ENCODE measurements around the gene CTDSPL.
A peak's percentile ranks its signal among the peaks of the same experiment; 100 is the strongest.
"Not testable (repeated sequence)": the region's sequence is repeated elsewhere in the genome, so short reads cannot be mapped to it uniquely, and the experiment has no call there.

Gene CTDSPL

GRCh38 chr3:38030126-38031021, 168.7 kb downstream of the CTDSPL start:
- peak overlapping the region; percentile 54 for H3K4me3 ChIP-seq (ENCODE audit: low read length)
- no peak for TF ChIP-seq CTCF (IDR thresholded peaks at IDR 0.05; ENCODE audit: insufficient read depth, low read depth, low read length, missing control alignments)
- peak; percentile 73 for DNase-seq (ENCODE audit: low read depth)

- H3K4me3 ChIP-seq (ENCODE audit: low read length) = no peak overlapping the region
- TF ChIP-seq CTCF (IDR thresholded peaks at IDR 0.05; ENCODE audit: insufficient read depth, low read depth, low read length, missing control alignments) = no peak
- DNase-seq (ENCODE audit: low read depth) = peak; percentile 96
Observed at GRCh38 chr3:38031022-38031994, 169.6 kb downstream of the CTDSPL start.

GRCh38 chr3:38032328-38032865, 170.7 kb downstream of the CTDSPL start:
- no peak overlapping the region for H3K4me3 ChIP-seq (ENCODE audit: low read length)
- no peak for DNase-seq (ENCODE audit: low read depth)
- TF ChIP-seq CTCF (IDR thresholded peaks at IDR 0.05; ENCODE audit: insufficient read depth, low read depth, low read length, missing control alignments) = no peak

- not testable (repeated sequence) for H3K4me3 ChIP-seq (ENCODE audit: low read length); DNase-seq (ENCODE audit: low read depth)
Observed at GRCh38 chr3:38033586-38033985, 171.9 kb downstream of the CTDSPL start.
